ENCODE data around the gene XG.
"Not testable (repeated sequence)": the region's sequence is repeated elsewhere in the genome, so short reads cannot be mapped to it uniquely, and the experiment has no call there.

XG gene

GRCh38 chrX:2780472-2781225 lies 28.8 kb downstream of the XG start:
- DNase-seq (ENCODE audit: low spot score): not testable (repeated sequence)

- no peak for DNase-seq (ENCODE audit: low spot score)
Observed at GRCh38 chrX:2781226-2781571, 29.4 kb downstream of the XG start.

GRCh38 chrX:2781698-2782097 lies 29.9 kb downstream of the XG start:
- no peak for DNase-seq (ENCODE audit: low spot score)

GRCh38 chrX:2782171-2782570 lies 30.3 kb downstream of the XG start:
- DNase-seq (ENCODE audit: low spot score): no peak

- DNase-seq (ENCODE audit: low spot score): no peak
Observed at GRCh38 chrX:2782778-2783177, 30.9 kb downstream of the XG start.

GRCh38 chrX:2784026-2784425 lies 32.2 kb downstream of the XG start:
- no peak for DNase-seq (ENCODE audit: low spot score)

- DNase-seq (ENCODE audit: low spot score): no peak
Observed at GRCh38 chrX:2785538-2785937, 33.7 kb downstream of the XG start.

- no peak for DNase-seq (ENCODE audit: low spot score)
Observed at GRCh38 chrX:2788980-2789379, 37.1 kb downstream of the XG start.

GRCh38 chrX:2789569-2789968 lies 37.7 kb downstream of the XG start:
- DNase-seq (ENCODE audit: low spot score): no peak

GRCh38 chrX:2793752-2794151 lies 41.9 kb downstream of the XG start:
- DNase-seq (ENCODE audit: low spot score): no peak

GRCh38 chrX:2794336-2794735 lies 42.5 kb downstream of the XG start:
- DNase-seq (ENCODE audit: low spot score): no peak

GRCh38 chrX:2796808-2797207 lies 45.0 kb downstream of the XG start:
- not testable (repeated sequence) for DNase-seq (ENCODE audit: low spot score)

GRCh38 chrX:2799369-2799768 lies 47.5 kb downstream of the XG start:
- DNase-seq (ENCODE audit: low spot score): no peak

GRCh38 chrX:2799980-2800379 lies 48.1 kb downstream of the XG start:
- not testable (repeated sequence) for DNase-seq (ENCODE audit: low spot score)

- DNase-seq (ENCODE audit: low spot score): no peak
Observed at GRCh38 chrX:2801223-2801622, 49.4 kb downstream of the XG start.

GRCh38 chrX:2802376-2803090 lies 50.7 kb downstream of the XG start:
- DNase-seq (ENCODE audit: low spot score): not testable (repeated sequence)

GRCh38 chrX:2803486-2803885 lies 51.6 kb downstream of the XG start:
- not testable (repeated sequence) for DNase-seq (ENCODE audit: low spot score)

GRCh38 chrX:2804106-2804843 lies 52.4 kb downstream of the XG start:
- DNase-seq (ENCODE audit: low spot score): not testable (repeated sequence)

GRCh38 chrX:2804858-2805257 lies 53.0 kb downstream of the XG start:
- not testable (repeated sequence) for DNase-seq (ENCODE audit: low spot score)

- DNase-seq (ENCODE audit: low spot score): no peak
Observed at GRCh38 chrX:2811271-2811670, 59.4 kb downstream of the XG start.

GRCh38 chrX:2812161-2812907 lies 60.5 kb downstream of the XG start:
- DNase-seq (ENCODE audit: low spot score): peak; percentile 8

GRCh38 chrX:2817036-2817435 lies 65.2 kb downstream of the XG start:
- DNase-seq (ENCODE audit: low spot score): no peak
